Activated naive CD4-positive, alpha-beta T cell treated with Interleukin-2 at 50 U/mL for 16 hours (primary cell): ENCODE data around the gene IL6R.
"Not testable (repeated sequence)": the region's sequence is repeated elsewhere in the genome, so short reads cannot be mapped to it uniquely, and the experiment has no call there.

Source experiments
- DNase-seq: peaks from one replicate; pipeline ENCODE4 v3.0.0-alpha.2; 2020

Gene IL6R

DNA sequence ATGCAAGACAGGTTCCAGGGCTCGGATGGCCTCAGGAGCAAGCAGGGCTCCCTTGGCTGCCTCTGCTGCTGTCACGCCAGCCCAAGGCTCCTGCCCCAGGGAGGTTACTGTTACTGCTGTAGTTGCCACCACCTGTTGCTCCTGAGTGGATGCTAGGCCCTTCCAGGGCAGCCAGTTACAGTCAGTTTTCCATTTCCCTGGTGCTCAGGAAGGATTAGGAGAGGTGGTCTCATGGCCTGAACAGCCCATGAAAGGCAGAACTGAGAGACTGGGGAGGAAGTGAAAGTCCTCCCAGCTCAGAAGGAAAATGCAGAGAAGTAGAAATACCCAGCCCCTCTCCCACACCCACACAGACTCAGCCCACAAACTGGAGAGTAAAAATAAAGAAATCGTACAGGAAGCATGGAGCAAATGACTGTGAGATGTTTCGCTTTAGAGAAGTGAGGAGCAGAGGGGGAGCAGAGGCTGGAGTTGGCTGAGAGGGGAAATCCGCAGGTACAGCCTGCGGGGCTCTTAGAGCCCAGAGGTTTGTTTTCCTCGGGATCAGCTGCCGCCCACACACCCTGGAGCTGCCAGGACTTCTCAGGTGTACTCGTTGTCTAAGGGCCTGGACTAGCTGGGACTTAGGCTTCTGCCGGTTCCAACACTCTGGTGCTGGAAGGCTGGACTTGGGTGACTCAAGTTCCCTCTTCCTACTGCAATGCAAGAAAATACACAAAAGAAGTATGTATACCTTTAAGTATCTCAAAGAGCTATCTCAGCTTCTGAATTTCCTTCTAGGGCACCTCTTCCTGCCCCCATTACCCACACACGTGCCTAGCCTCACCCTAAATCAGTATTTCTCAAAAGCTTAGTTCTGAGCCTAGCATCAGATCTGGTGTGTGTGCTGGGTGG lies 2.3 kb downstream of the IL6R start:
- DNase-seq: peak; percentile 55

DNA sequence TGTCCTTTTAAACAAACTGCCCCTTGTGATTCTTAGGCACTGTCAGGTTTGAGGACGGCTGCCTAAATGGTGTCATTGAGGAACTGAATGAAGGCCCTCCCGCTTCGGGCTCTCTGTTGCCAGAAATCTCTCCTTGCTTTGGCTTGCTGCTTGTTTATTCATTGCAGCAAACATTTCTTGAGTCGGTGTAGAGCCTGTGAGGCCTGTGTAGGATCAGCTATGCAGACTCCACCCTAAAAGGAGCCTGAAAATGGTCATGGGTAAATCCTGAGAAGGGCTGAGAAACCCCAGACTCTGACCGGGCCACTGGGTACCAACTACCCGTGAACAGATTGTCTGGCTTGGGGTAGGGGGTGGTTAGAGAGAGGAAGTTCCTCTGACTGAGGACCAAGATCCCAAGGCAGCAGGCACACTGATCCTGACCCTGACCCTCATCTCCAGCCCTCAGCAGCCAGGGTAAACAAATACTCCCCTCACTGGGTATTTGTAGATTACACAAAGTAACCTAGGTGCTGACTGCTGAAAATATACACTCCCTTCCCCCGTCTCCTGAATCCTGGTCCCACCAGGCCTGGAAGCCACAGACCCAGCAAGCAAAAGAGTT lies 3.1 kb downstream of the IL6R start:
- no peak for DNase-seq

DNA sequence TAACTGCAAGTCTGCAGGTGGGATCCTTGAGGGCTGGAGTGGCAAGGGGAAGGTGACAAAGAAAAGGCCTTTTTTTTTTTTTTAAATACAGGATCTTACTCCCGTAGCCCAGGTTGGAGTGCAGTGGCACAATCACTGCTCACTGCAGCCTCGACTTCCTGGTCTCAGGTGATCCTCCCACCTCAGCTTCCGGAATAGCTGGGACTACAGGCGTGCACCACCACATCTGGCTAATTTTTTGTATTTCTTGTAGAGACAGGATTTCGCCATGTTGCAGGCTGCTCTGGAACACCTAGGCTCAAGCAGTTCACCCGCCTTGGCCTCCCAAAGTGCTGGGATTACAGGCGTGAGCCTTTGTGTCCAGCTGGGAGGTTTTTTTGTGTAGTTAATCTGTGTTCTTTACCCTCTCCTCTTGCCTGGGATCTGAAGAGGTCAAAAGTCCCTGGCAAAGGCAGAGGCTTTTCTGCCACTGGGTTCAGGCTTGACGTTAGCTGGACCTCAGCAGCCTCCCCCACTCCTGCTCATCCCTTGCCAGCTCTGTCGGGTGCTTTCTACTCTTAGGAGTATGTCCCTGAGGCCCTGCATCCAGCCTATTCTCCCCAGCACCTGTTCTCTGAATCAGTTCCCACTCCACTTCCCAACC lies 5.2 kb downstream of the IL6R start:
- no peak for DNase-seq

DNA sequence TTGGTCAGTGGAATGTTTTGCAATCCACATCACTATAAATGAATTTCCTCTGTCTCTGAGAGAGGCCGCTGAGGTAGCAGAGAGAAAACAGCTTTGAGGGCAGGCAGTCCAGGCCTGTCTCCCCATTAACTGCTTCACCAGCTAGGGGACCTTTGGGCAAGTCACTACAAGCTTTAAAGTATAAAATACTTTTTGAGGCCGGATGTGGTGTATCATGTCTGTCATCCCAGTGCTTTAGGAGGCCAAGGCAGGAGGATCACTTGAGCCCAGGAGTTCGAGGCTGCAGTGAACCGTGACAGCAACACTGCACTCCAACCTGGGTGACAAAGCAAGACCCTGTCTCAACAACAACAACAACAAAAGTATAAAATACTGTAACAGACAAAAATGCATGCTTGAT lies 6.4 kb downstream of the IL6R start:
- DNase-seq: no peak

DNA sequence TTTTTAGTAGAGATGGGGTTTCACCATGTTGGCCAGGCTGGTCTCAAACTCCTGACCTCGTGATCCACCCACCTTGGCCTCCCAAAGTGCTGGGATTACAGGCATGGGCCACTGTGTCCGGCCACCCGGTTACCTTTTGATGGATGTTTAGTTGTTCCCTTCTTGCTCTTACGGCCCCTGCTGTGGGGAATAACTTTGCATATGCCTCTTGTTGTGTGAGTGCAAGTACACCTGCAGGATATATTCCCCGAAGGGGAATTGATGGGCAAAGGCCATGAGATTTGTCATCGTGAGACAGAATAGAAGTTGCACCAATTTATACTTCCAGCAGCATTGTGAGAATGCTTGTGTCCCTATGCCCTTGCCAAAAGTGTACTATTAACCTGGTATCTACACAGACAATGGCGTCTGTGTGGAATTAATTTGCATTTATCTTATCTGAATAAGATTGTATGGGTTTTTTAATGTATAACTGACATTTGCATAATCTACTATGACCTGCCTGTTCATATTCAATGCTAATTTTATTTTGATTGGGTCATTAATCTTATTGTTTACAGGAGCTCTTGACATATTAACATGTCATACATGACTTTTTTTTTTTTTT lies 8.1 kb downstream of the IL6R start:
- DNase-seq: no peak

DNA sequence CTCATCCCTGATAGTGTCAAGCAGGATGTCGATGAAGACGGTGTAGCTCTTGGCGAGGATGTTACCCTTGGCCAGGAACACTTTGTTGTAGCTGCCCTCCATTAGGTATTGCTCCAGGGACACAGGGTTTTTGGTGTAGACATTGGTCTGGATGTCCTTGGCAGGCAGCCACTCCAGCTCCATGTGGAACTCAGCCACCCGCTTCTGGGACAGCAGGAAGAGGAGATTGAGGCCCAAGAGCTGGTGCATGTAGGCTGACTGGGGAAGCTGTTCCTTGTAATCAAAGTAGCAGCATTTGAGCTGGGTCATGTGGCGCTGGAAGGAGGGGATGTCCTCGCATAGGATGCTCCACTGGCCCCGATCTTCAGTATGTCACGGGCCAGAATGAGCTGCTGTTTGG lies 9.5 kb downstream of the IL6R start:
- DNase-seq: no peak

DNA sequence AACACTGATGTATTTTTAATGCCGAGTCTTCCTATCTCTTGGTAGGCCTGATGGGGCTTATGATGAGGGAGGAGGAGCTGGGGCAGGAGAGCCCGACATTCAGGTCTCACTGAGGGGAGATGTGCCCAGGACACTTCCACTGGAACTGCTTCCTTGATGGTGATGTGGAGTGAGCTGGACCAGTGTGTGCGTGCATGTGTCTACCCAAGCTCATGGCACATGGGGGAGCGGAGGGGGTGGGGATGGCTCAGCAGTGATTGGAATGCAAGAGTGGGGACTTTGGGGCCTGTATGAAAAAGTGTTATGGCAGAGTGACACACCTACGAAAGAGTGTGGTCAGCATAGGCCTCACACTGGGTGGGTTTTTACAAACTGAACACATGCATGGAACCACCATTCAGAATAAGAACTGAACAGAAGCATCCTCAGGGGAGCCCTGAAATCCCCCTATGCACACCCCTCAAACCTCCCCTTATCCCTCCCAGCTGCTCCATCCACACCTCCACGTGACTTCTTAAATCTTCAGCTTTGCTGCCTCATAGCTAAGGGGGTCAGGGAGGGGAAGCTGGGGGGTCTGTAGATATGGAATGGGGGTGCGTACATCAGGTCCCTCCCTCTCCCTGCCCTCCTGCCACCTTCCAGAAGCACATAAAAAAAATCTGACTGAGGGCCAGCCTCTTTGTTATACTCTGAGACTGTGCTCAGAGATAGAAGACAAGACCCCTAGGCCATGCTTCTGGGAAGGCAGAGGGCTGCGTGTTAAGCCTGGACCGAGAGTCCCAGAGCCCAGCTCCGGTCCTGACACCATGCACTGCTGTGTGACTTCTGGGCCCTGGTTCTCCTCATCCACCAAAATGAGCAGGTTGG lies 11.6 kb downstream of the IL6R start:
- DNase-seq: no peak

DNA sequence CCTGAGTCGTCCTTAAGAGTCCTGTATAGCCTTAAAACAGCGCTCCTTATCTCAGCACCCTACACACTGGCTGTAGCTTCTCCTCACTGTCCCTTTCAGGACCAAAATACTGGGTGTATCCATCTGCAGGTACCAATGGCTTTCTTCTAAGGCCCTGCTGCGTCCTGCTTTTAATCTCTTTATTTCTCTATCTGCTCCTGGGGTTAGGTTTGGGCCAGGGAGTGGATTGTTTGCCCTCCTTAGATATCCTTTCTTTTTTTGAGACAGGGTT lies 12.1 kb downstream of the IL6R start:
- no peak for DNase-seq

DNA sequence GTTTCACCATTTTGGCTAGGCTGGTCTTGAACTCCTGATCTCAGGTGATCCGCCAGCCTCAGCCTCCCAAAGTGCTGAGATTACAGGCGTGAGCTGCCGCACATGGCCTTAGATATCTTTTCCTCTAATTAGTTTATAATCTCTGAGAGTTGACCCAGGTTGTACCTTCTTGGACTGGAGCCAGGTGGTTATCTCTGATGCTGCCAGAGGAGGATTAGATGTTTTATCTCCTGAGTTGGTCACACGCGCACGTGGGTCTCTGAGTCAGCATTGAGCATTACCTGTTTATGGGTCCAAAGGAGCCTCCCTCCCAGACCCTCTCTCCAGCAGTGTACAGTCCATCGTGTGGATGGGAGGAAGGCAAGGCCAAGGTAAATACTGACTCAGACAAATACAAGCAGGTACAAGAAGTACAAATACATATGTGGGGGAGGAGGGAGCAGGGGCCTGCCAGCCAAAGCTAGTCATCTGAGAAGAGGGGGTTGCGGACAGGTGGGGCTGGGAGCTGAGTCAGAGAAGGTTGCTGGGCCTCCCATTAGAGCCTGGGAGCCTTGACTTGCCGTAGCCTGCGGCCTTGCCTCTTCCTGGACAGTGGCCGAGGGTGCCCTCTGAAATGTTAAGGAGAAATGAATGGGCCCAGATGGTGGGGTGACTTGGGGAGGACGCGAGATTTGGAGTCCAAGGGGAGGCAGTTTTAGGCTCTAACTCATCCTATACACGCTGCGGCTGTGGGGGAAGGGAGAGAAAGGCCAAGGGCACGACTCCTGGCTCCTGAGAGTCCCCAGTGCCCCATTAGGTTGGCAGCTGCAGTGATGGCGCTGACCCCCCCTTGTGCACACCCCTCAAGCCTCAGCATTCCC lies 13.1 kb downstream of the IL6R start:
- peak; percentile 50 for DNase-seq

DNA sequence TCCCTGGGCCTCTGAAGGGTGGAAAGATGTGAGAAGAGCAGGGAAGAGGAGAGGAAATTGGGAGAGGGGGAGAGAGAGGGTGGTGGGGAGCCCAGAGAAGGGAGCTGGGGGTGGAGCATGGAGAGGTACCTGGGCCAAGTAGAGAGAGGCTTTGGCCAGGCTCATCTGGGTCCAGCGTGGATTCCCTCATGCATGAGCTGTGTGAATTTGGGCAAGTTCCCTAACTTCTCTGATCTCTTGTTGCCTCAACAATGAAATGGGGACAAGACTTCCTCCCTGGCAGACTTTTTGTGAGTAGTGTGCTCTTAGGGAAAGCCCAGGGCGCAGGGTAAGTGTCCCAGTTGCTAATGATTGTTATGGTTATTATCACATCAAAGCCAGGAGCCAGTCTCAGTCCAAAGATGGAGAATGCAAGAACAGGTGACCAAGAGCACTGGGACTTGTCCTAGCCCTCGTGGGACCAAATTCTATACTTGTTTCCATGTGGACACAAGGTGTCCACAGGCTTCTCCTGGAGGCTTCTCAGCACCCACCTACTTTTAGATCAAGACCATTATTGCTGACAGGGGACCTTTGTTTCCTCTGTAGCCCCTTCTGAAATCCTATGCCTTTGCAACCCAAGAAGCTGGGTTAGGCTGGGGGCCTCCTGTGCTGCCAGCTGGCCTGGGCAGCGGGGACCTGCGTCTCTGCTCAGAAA lies 13.9 kb downstream of the IL6R start:
- DNase-seq: no peak

DNA sequence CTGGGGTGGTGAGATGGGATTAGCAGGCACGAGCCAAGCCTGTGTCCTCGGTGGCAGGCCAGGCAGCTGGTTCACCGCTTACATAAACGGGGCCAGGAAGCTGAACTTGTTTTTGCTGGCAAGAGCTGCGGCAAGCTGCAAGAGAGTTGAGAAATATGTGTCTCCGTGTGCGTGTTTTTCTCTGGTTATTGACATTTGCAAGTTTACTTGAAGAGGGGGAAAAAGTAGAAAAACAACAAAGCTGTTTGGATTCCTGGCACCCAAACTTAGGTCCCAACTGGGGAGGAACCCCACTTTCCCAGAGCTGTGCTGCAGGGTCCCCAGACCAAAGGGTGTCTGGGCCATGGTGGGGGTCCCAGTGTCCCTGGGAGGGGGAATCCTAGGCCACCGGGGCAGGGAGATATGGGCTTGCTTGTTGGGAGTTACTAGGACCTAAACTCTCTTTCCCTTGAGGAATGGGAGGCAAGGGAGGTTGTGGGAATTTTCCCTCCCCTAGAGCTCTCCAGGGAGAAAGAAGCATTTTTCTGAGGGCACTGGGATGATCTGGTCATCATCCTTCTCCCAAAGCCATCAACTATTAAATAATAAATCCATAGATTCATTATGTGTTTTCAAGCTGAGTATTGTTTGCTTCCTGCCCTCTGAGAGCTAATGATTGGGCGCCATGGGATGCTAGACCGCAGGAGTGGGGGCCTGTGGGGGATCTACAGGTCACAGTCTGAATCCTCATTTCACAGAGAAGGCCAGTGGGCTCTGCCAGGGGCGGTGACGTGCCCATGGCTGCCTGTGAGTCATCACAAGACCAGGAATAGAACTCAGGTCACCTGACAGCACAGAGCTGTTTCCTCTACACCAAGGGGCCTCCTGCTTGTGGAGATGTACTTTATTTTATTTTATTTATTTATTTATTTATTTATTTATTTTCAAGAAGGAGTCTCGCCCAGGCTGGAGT lies 14.8 kb downstream of the IL6R start:
- peak; percentile 63 for DNase-seq

DNA sequence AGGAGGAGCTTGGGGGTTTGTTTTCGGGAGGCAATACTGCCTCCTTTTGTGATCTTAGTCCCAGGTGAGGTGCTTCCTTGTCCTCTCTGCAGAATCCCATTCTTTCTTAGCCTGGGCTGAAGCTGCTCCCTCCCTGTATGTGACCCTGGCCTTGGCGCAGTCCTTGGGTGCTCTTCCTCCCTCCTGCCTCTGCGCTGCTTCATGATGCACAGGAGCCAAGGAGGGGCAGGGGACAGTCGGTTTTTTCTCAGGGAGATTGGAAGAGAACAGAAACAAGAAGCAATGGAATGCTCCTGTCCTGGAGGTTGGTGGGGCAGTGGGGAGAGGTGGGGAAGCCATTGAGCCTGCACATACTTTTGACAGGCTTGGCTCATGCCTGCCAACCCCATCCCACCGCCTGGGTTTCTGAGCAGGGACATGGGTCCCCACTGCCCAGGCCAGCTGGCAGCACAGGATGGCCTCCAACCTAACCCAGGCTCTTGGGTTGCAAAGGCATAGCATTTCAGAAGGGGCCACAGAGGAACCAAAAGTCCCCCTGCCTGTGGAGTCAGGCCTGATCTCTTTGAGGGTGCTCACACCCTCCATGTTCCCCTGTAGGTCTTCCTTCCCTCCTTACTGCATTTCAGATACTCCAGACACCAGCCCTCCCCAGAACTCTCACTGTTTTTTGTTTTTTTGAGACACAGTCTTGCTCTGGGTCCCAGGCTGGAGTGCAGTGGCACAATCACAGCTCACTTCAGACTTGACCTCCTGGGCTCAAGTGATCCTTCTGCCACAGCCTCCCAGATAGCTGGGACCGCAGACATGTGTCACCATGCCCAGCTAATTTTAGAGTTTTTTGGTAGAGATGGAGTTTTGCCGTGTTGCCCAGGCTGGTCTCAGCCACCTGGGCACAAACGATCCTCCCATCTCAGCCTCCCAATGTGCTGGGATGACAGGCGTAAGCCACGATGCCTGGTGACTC lies 16.1 kb downstream of the IL6R start:
- DNase-seq: no peak

DNA sequence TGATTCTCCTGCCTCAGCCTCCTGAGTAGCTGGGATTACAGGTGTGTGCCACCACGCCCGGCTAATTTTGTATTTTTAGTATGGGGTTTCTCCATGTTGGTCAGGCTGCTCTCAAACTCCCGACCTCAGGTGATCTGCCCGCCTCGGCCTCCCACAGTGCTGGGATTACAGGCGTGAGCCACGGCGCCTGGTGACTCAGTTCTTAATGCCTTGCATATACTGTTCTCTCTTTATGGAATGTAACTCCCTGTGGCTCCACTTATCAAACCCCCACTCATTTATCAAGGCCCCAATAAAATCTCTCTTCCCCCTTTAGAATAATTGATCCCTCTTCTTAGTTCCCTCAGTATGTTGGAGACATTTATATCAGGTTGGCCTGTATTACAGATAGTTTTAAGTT lies 16.9 kb downstream of the IL6R start:
- DNase-seq: not testable (repeated sequence)

DNA sequence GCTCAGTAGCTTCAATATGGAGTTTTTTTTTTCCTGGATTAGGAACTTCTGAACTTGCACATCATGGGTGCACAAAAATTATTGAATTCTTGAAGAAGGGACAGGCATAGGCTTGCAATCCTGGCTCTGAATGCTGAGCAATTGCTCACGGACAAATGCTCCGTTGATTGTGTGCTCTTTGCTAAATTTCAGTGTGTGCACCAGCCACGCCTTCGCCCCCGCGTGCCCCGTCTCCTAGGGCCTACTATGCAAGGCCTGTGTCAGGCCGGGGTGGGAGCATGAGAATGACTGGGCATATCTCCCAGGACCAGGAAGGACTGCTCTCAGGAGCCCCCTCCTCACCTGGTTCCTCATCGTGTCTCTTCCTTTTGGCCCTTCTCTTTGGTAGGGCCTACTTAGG lies 17.4 kb downstream of the IL6R start:
- DNase-seq: no peak

DNA sequence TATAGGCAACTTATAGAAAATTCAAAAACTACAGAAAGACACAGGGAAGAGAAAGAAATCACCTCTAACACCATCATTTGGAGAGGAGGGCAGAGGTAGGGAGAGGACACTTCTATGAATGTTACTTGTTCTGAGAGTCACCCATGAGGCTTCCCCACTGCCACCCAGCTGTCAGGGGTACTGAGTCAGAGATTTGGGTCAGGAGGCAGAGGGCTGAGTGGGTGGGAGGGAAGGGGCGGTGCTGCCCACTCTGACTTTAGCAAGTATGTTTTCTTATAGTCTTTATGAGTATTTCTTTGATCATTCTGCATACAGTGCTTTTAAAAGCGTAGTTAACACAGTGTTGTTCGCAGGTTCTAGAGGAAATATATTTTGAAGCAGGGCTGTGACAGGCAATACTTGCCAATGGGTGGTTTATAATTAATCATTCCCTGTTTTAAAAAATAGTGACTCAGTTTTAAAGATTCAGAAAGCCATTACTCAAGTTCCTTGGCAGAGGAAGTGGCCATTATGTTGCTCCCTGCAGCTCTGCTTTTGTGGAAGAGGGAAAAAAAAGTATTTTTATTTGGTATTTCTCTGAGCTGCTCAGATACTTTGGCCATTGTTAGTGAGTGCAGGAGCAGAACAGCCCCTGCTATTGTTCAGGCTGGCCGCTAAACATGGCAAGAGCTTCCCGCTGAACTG lies 18.3 kb downstream of the IL6R start:
- DNase-seq: peak; percentile 58

DNA sequence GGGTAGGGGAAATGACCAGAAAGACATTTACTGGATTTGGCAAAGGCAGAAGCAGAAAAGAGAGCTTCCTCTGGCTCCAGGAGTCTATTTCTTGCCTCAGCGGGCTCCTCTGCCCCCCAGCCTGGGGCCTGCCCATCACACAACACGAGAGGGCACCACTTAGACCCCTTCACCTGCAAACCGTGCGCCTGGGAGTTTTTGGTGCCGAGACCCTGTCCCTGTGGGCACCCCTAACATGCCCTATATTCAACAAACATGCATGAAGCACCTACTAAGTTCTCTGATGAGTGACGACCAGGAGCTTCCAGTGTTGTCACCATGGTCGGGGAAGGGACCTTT lies 18.8 kb downstream of the IL6R start:
- no peak for DNase-seq

DNA sequence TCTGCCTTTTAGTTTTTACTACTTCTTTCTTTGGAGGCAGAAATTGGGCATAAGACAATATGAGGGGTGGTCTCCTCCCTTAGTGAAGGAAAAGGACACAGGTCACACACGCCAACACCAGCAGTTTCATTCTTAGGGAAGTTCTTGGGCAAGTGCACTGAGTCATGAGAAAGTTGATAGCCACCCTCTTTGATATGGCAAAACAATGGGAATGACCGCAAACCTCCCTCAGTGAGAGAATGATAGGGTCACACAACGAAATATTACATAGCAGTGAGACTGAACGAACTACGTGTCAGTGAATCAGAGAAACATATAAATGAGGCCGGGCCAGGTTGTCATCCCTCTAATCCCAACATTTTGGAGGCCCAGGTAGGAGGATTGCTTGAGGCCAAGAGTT lies 20.0 kb downstream of the IL6R start:
- DNase-seq: no peak
